A673 (cell line): ENCODE data around the gene GLCE. TPM values are rescaled to one million over a fixed set of nuclear protein-coding genes. Genes with fewer than 3 reads are reported as not detected.
A peak's percentile ranks its signal among the peaks of the same experiment; 100 is the strongest.

Source experiments
- BruUV-seq: library from RNA; stranded (reverse); fragments of 400-500 nt; replicated peaks from 2 replicates; lab custom pipeline; 2021; lab: Mats Ljungman, UMichigan
- CTCF ChIA-PET: fragments of 300-600 bp; sonication (Branson Sonifier 250); formaldehyde crosslinking; loops from one replicate; lab custom pipeline; 2022; ENCODE audit warnings: antibody characterized with exemption; lab: Charles Lee
- POLR2A ChIA-PET: fragments of 300-600 bp; sonication (Branson Sonifier 250); formaldehyde crosslinking; loops from one replicate; lab custom pipeline; 2022; ENCODE audit warnings: antibody characterized with exemption; ENCODE audit not compliant: low non-redundant PET; lab: Charles Lee
- DNase-seq: peaks from one replicate; pipeline ENCODE4 v3.0.0-alpha.2; 2015; ENCODE audit warnings: low spot score
- H3K27ac ChIP-seq: fragments of 200-600 bp; sonication (generic); 2 replicates; pipeline ENCODE4 v1.5.1; 2016; ENCODE audit warnings: mixed run types, low read depth, mild to moderate bottlenecking, mixed read lengths, antibody characterized with exemption, low read length; ENCODE audit not compliant: poor library complexity, severe bottlenecking
- H3K27me3 ChIP-seq: fragments of 200-600 bp; sonication (generic); replicated peaks from 2 replicates; pipeline ENCODE4 v1.6.1; 2017; ENCODE audit warnings: mixed run types, low read depth, mild to moderate bottlenecking, mixed read lengths, antibody characterized with exemption, low read length; ENCODE audit not compliant: insufficient read depth, poor library complexity
- H3K36me3 ChIP-seq: fragments of 200-600 bp; sonication (generic); 2 replicates; pipeline ENCODE4 v1.6.1; 2016; ENCODE audit warnings: mixed run types, mild to moderate bottlenecking, mixed read lengths, antibody characterized with exemption, low read length; ENCODE audit not compliant: insufficient read depth, poor library complexity, severe bottlenecking
- H3K4me1 ChIP-seq: fragments of 200-600 bp; sonication (generic); 2 replicates; pipeline ENCODE4 v1.6.1; 2017; ENCODE audit warnings: mixed run types, mild to moderate bottlenecking, mixed read lengths, antibody characterized with exemption, low read length; ENCODE audit not compliant: insufficient read depth, poor library complexity, severe bottlenecking
- H3K4me3 ChIP-seq: fragments of 200-600 bp; sonication (generic); 2 replicates; pipeline ENCODE4 v1.5.1; 2016; ENCODE audit warnings: low read depth, mixed run types, mild to moderate bottlenecking, mixed read lengths, low read length; ENCODE audit not compliant: poor library complexity, severe bottlenecking
- H3K9me3 ChIP-seq: fragments of 200-600 bp; sonication (generic); 2 replicates; pipeline ENCODE4 v1.6.1; 2016; ENCODE audit warnings: mixed run types, low read depth, mild to moderate bottlenecking, mixed read lengths, antibody characterized with exemption, low read length; ENCODE audit not compliant: poor library complexity, severe bottlenecking
- CTCF ChIP-seq: fragments of 300-800, 200-600 bp; sonication (generic); conservative IDR thresholded peaks from 2 replicates; pipeline ENCODE4 v1.5.1; 2017; ENCODE audit warnings: low read depth, mild to moderate bottlenecking, antibody characterized with exemption, low read length, moderate library complexity, mixed read lengths
- EZH2 ChIP-seq: fragments of 200-600 bp; sonication (generic); IDR thresholded peaks from 2 replicates; pipeline ENCODE4 v1.6.1; 2017; ENCODE audit warnings: borderline replicate concordance, low read depth, mild to moderate bottlenecking, mixed read lengths, antibody characterized with exemption, low read length; ENCODE audit not compliant: poor library complexity, severe bottlenecking
- intact Hi-C: fragments of 100-400 bp; cut with micrococcal nuclease; formaldehyde crosslinking; loops from one replicate; pipeline ENCODE4 v1.10.0; 2022; ENCODE audit not compliant: unreplicated experiment
- total RNA-seq: library from RNA; stranded (reverse); gene quantifications from 2 replicates; pipeline ENCODE4 v1.2.3, GENCODE V29; 2021

The GLCE gene
- total RNA-seq, 1 experiment from 2014 or later: 44.6 TPM

- DNase-seq: peak; percentile 29
- BruUV-seq: no TSS peak
- Histone ChIP-seq H3K27me3 (no peaks in the 10 kb centered on the region), H3K36me3 (no peaks in the 10 kb centered on the region), H3K4me1 (peaks cover 1% of the 10 kb centered on the region), H3K9me3 (no peaks in the 10 kb centered on the region), H3K4me3 (no peak overlapping the region), H3K27ac (no peak overlapping the region)
- ChIA-PET POLR2A (no interaction called here), CTCF (interaction anchor here (0.6 kb wide), 1 partner anchor 579 kb away, joined by 5 read pairs; no protein-coding TSS in a partner anchor)
- intact Hi-C loops: no loop called here
- TF ChIP-seq EZH2 (no peak), CTCF (no peak)
Measured at GRCh38 chr15:69154684-69155083, 5.8 kb upstream of the GLCE start.

- DNase-seq: no peak
- H3K27me3 ChIP-seq: no peaks in the 10 kb centered on the region
- TF ChIP-seq EZH2 (no peak), CTCF (no peak)
- no peaks in the 10 kb centered on the region for H3K36me3 ChIP-seq
- ChIA-PET POLR2A (interaction anchor here (0.6 kb wide), 1 partner anchor 81 kb away, joined by 5 read pairs; no protein-coding TSS in a partner anchor), CTCF (no interaction called here)
- BruUV-seq: no TSS peak
- H3K4me1 ChIP-seq: peaks cover 3% of the 10 kb centered on the region
- H3K4me3 ChIP-seq: no peak overlapping the region
- H3K9me3 ChIP-seq: no peaks in the 10 kb centered on the region
- no peak overlapping the region for H3K27ac ChIP-seq
- intact Hi-C loops: no loop called here
Measured at GRCh38 chr15:69156736-69157381, 3.6 kb upstream of the GLCE start.

- ChIA-PET CTCF (no interaction called here), POLR2A (no interaction called here)
- Histone ChIP-seq H3K36me3 (no peaks in the 10 kb centered on the region), H3K4me1 (peaks cover 12% of the 10 kb centered on the region), H3K4me3 (no peak overlapping the region), H3K27me3 (no peaks in the 10 kb centered on the region), H3K9me3 (no peaks in the 10 kb centered on the region), H3K27ac (no peak overlapping the region)
- no peak for DNase-seq
- TF ChIP-seq EZH2: no peak
- no peak for TF ChIP-seq CTCF
- intact Hi-C loops: no loop called here
- BruUV-seq: no TSS peak
Measured at GRCh38 chr15:69158201-69158842, 2.1 kb upstream of the GLCE start.
